Stomach (tissue), 9 donors: ENCODE results near the gene STIM2. TPM values are rescaled to one million over a fixed set of nuclear protein-coding genes. Genes with fewer than 3 reads are reported as not detected.
A peak's percentile ranks its signal among the peaks of the same experiment; 100 is the strongest.

Experiments used
- DNase-seq, 2 donors: peaks; one replicate each; pipeline versions ENCODE4 v3.0.0 to v3.0.0-alpha.2; 2013 to 2019
- H3K27ac ChIP-seq, 5 donors: fragments of 200-600 bp in 4 of 5; sonication (generic) in 4 of 5; one replicate each; pipeline ENCODE4 v1.5.1; 2013 to 2019; ENCODE audit warnings: mild to moderate bottlenecking in 1 of 5, moderate library complexity in 1 of 5
- H3K27me3 ChIP-seq, 3 donors: fragments of 200-600 bp; sonication (generic); one replicate each; pipeline ENCODE4 v1.5.1; 2017 to 2019; ENCODE audit warnings: mixed run types in 1 of 3
- H3K36me3 ChIP-seq, 4 donors: fragments of 200-600 bp; sonication (generic); 1 replicate in 3 of 4; 2 replicates in 1 of 4; pipeline ENCODE4 v1.5.1; 2016 to 2019
- H3K4me1 ChIP-seq, 4 donors: fragments of 200-600 bp; sonication (generic); one replicate each; pipeline ENCODE4 v1.5.1; 2016 to 2019
- H3K4me3 ChIP-seq, 4 donors: fragments of 200-600 bp; sonication (generic) in 3 of 4; one replicate each; pipeline ENCODE4 v1.5.1; 2016 to 2019; ENCODE audit warnings: mild to moderate bottlenecking in 1 of 4
- H3K9me3 ChIP-seq, 4 donors: fragments of 200-600 bp; sonication (generic); one replicate each; pipeline ENCODE4 v1.5.1; 2016 to 2019
- CTCF ChIP-seq, 7 experiments: fragments of 450-650 bp in 4 of 7; fragments of 200-600 bp in 3 of 7; sonication (generic) in 3 of 7; IDR thresholded peaks; one replicate each; pipeline ENCODE4 v1.5.1; 2016 to 2019; ENCODE audit warnings: antibody characterized with exemption in 7 of 7, control low read depth in 2 of 7, mild to moderate bottlenecking in 1 of 7
- EP300 ChIP-seq: sonication (generic); formaldehyde crosslinking; IDR thresholded peaks from one replicate; pipeline ENCODE4 v1.6.1; 2017; ENCODE audit warnings: antibody characterized with exemption
- POLR2A ChIP-seq, 4 donors: fragments of 450-650 bp; IDR thresholded peaks; one replicate each; pipeline ENCODE4 v1.6.1; 2016; ENCODE audit warnings: antibody characterized with exemption in 4 of 4, control low read depth in 2 of 4, mild to moderate bottlenecking in 1 of 4, moderate library complexity in 1 of 4
- POLR2AphosphoS5 ChIP-seq, 3 donors: sonication (generic); formaldehyde crosslinking; IDR thresholded peaks; one replicate each; pipeline ENCODE4 v1.6.1; 2016; ENCODE audit warnings: antibody characterized with exemption in 3 of 3
- WGBS, 5 donors: extraction: QIAGEN DNeasy Blood & Tissue Kit in 3 of 5; methylation state at CpG; one replicate each; pipeline versions ENCODE4 v1.1.5 to v1.1.7; 2013 to 2018; 5-methylcytosine and 5-hydroxymethylcytosine counted together
- intact Hi-C: fragments of 100-400 bp; cut with DNase I; formaldehyde crosslinking; loops from one replicate; pipeline ENCODE4 v1.15.1; 2023; ENCODE audit warnings: low total_unique reads
- polyA plus RNA-seq, 3 donors: library from polyadenylated mRNA; stranded (reverse); fragments of 200-250 nt; gene quantifications; one replicate each; pipeline ENCODE4 v1.2.3, GENCODE V29; 2013
- total RNA-seq, 5 donors: library from RNA; depleted of rRNA; stranded (reverse); fragments of >200 nt; gene quantifications; one replicate each; pipeline versions ENCODE4 v1.1.0 to v1.2.3, GENCODE V29; 2014 to 2016
- donor health status: healthy with polysubstance abuse.
- donor health status: Bipolar disorder and iron deficiency.
- donor health status: healthy.

STIM2 gene
- total and polyA plus RNA-seq, 8 donors = 4.4 to 32.7 (median 21.7) TPM

GRCh38 chr4:26899991-26900390, 39.4 kb downstream of the STIM2 start:
- Histone ChIP-seq H3K27me3 (no peaks in the 10 kb centered on the region), H3K36me3 (no peaks in the 10 kb centered on the region), H3K9me3 (no peaks in the 10 kb centered on the region), H3K27ac (no peak overlapping the region), H3K4me3 (no peak overlapping the region), H3K4me1 (peaks cover 0 to 25% (median 12%) of the 10 kb centered on the region in 4 donors)
- DNase-seq = peak in 1 of 2 donors; percentile 45
- intact Hi-C loops = no loop called here
- 29 to 44% (median 33%) methylated on average over 3 of the region's 3 CpGs for WGBS, 5 donors
- TF ChIP-seq POLR2A (IDR thresholded peaks at IDR 0.05) = no peak
- TF ChIP-seq CTCF (IDR thresholded peaks at IDR 0.05) = no peak
- no peak for TF ChIP-seq POLR2AphosphoS5 (IDR thresholded peaks at IDR 0.05)
- no peak for TF ChIP-seq EP300

- TF ChIP-seq POLR2AphosphoS5 (IDR thresholded peaks at IDR 0.05) = no peak
- no peak for TF ChIP-seq EP300
- TF ChIP-seq POLR2A (IDR thresholded peaks at IDR 0.05) = no peak
- TF ChIP-seq CTCF (IDR thresholded peaks at IDR 0.05) = no peak
- no peak for DNase-seq
- H3K36me3 ChIP-seq = no peaks in the 10 kb centered on the region
- H3K4me1 ChIP-seq = peaks cover 0 to 29% (median 15%) of the 10 kb centered on the region in 4 donors
- no peaks in the 10 kb centered on the region for H3K27me3 ChIP-seq
- WGBS, 5 donors = 79 to 89% (median 85%) methylated on average over 2 of the region's 2 CpGs
- H3K27ac ChIP-seq = no peak overlapping the region
- no peaks in the 10 kb centered on the region for H3K9me3 ChIP-seq
- H3K4me3 ChIP-seq = no peak overlapping the region
- intact Hi-C loops = no loop called here
These were observed 40.1 kb downstream of the STIM2 start for GRCh38 chr4:26900765-26901164.

- intact Hi-C loops = no loop called here
- no peak for DNase-seq
- Histone ChIP-seq H3K4me1 (peaks cover 0 to 31% (median 18%) of the 10 kb centered on the region in 4 donors), H3K4me3 (no peak overlapping the region), H3K36me3 (no peaks in the 10 kb centered on the region), H3K9me3 (no peaks in the 10 kb centered on the region), H3K27me3 (no peaks in the 10 kb centered on the region), H3K27ac (no peak overlapping the region)
- 43 to 67% (median 50%) methylated on average over 2 of the region's 2 CpGs for WGBS, 5 donors
- TF ChIP-seq POLR2AphosphoS5 (IDR thresholded peaks at IDR 0.05) = no peak
- no peak for TF ChIP-seq CTCF (IDR thresholded peaks at IDR 0.05)
- TF ChIP-seq EP300 = no peak
- no peak for TF ChIP-seq POLR2A (IDR thresholded peaks at IDR 0.05)
These were observed 44.5 kb downstream of the STIM2 start for GRCh38 chr4:26905172-26905571.

- 80 to 85% (median 80%) methylated on average over 7 of the region's 7 CpGs for WGBS, 5 donors
These were observed 47.3 kb downstream of the STIM2 start for GRCh38 chr4:26907731-26908599.

More at GRCh38 chr4:26907731-26908599, 47.3 kb downstream of the STIM2 start:
- Histone ChIP-seq H3K36me3 (no peaks in the 10 kb centered on the region), H3K4me3 (no peak overlapping the region), H3K27ac (peak overlapping the region in 2 of 5 donors; percentile 4 to 60), H3K27me3 (no peaks in the 10 kb centered on the region), H3K4me1 (peaks cover 6 to 36% (median 17%) of the 10 kb centered on the region in 4 donors), H3K9me3 (no peaks in the 10 kb centered on the region)
- TF ChIP-seq EP300 (no peak), CTCF (IDR thresholded peaks at IDR 0.05) (no peak), POLR2AphosphoS5 (IDR thresholded peaks at IDR 0.05) (no peak), POLR2A (IDR thresholded peaks at IDR 0.05) (no peak)
- no peak for DNase-seq
- intact Hi-C loops = no loop called here
